ENCODE data around the gene ILRUN. TPM values are rescaled to one million over a fixed set of nuclear protein-coding genes. Genes with fewer than 3 reads are reported as not detected.

Gene ILRUN
- total and polyA plus RNA-seq, 2 of the 8 experiments (the other 6 are each of a cell fraction or from before 2014, with no cell fraction given) = 39.2 to 81.2 TPM

DNA sequence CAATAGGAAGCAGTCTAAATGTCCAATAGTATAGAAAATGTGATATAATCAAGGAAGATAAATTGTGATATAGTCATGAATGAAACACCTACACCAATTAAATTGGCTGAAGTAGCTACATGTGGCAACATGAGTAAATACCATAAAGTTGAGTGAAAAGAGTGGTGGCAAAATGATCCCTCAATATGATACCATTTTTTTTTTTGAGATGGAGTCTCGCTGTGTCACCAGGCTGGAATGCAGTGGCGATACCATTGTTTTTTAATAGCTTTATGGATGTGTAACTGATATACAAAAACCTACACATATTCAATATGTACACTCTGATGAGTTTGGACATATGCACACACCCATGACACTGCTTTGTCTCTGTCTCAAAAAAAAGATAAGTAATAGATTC, 20.9 kb upstream of the ILRUN start:
- Histone ChIP-seq H2BK5ac (ENCODE audit: low read depth, low read length) (no peak overlapping the region), H2AFZ (ENCODE audit: low read length) (no peak overlapping the region), H3K27ac (ENCODE audit: low read depth, low read length) (no peak overlapping the region), H2BK15ac (ENCODE audit: low read length) (no peak overlapping the region), H2AK5ac (ENCODE audit: low read depth, low read length) (no peak overlapping the region), H3K23ac (ENCODE audit: insufficient read length) (no peak overlapping the region), H3K23me2 (ENCODE audit: low read depth, low read length) (no peaks in the 10 kb centered on the region), H3K4ac (replicated peaks; ENCODE audit: insufficient read length, low read depth, low read length) (no peak overlapping the region), H3K27me3 (replicated peaks in 1 of 4; ENCODE audit: control insufficient read depth in 3 of 4, extremely low read depth in 1 of 4, insufficient read depth in 3 of 4, low read length in 3 of 4) (no peaks in the 10 kb centered on the region), H4K20me1 (replicated peaks in 1 of 2; ENCODE audit: control insufficient read depth in 1 of 2, insufficient read depth in 2 of 2, low read length in 2 of 2) (no peaks in the 10 kb centered on the region), H3K79me2 (ENCODE audit: control insufficient read depth in 1 of 2, insufficient read depth in 2 of 2, low read length in 2 of 2) (no peaks in the 10 kb centered on the region), H3K9ac (replicated peaks in 1 of 4; ENCODE audit: extremely low read depth in 1 of 4, low read depth in 3 of 4, low read length in 3 of 4) (no peak overlapping the region), H3K18ac (ENCODE audit: extremely low read depth, low read length) (no peak overlapping the region), H3K4me1 (replicated peaks in 1 of 4; ENCODE audit: control insufficient read depth in 3 of 4, insufficient read depth in 4 of 4, low read length in 3 of 4) (peaks cover 0 to 7% (median 0%) of the 10 kb centered on the region in 4 experiments; a peak in 2 of 7 replicates), H2BK12ac (ENCODE audit: low read depth, low read length) (no peak overlapping the region), H3K4me3 (ENCODE audit: extremely low read depth in 1 of 4, insufficient read depth in 2 of 4, low read depth in 3 of 4, low read length in 4 of 4) (no peak overlapping the region), H3K4me2 (ENCODE audit: insufficient read depth in 1 of 2, low read depth in 2 of 2, low read length in 2 of 2) (no peak overlapping the region), H3K36me3 (ENCODE audit: control insufficient read depth in 2 of 4, insufficient read depth in 4 of 4, low read length in 3 of 4) (no peaks in the 10 kb centered on the region), H3K9me3 (ENCODE audit: insufficient read depth in 2 of 2, low read depth in 1 of 2, low read length in 1 of 2) (no peaks in the 10 kb centered on the region), H2BK120ac (replicated peaks; ENCODE audit: low read depth, low read length) (no peak overlapping the region), H3K56ac (replicated peaks; ENCODE audit: insufficient read length, low read depth, low read length) (no peak overlapping the region), H4K91ac (replicated peaks; ENCODE audit: insufficient read length, low read length) (no peak overlapping the region), H4K5ac (ENCODE audit: insufficient read length, low read depth, low read length) (no peak overlapping the region), H4K8ac (ENCODE audit: extremely low read depth, insufficient read depth, low read length) (no peak overlapping the region), H3K79me1 (ENCODE audit: low read depth, low read length) (no peaks in the 10 kb centered on the region), H3K14ac (ENCODE audit: insufficient read length) (no peak overlapping the region), H2BK20ac (ENCODE audit: low read length) (no peak overlapping the region)
- TF ChIP-seq JUND (IDR thresholded peaks at IDR 0.05; ENCODE audit: low read length) = no peak
- no peak for TF ChIP-seq CREB1 (IDR thresholded peaks at IDR 0.05)
- no peak for TF ChIP-seq EZH2 (IDR thresholded peaks at IDR 0.05; ENCODE audit: low read depth, low read length, severe bottlenecking)
- TF ChIP-seq MAFK (IDR thresholded peaks at IDR 0.05; ENCODE audit: low read depth, low read length) = no peak
- no peak for TF ChIP-seq BRCA1 (IDR thresholded peaks at IDR 0.05; ENCODE audit: low read depth, low read length)
- TF ChIP-seq NANOG (IDR thresholded peaks at IDR 0.05; ENCODE audit: insufficient read depth, low read depth, low read length, poor library complexity, severe bottlenecking) = no peak
- TF ChIP-seq, protein P1, sequence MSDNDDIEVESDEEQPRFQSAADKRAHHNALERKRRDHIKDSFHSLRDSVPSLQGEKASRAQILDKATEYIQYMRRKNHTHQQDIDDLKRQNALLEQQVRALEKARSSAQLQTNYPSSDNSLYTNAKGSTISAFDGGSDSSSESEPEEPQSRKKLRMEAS (IDR thresholded peaks at IDR 0.05) = no peak
- TF ChIP-seq TBP (IDR thresholded peaks at IDR 0.05; ENCODE audit: low read depth, low read length) = no peak
- no peak for TF ChIP-seq CEBPB (IDR thresholded peaks at IDR 0.05; ENCODE audit: low read depth, low read length)
- no peak for TF ChIP-seq SUZ12 (IDR thresholded peaks at IDR 0.05; ENCODE audit: low read length)
- no peak for TF ChIP-seq KDM5A (IDR thresholded peaks at IDR 0.05; ENCODE audit: low read length)
- TF ChIP-seq YY1 (IDR thresholded peaks at IDR 0.05; ENCODE audit: low read depth, low read length) = no peak
- ChIA-PET CTCF (ENCODE audit: partially characterized antibody) (interaction anchor here (0.6 to 0.9 kb wide), 4 partner anchors 19 to 84 kb away, joined by 3 to 7 read pairs (median 3); no protein-coding TSS in a partner anchor), POLR2A (ENCODE audit: partially characterized antibody) (interaction anchor here (0.9 kb wide), 1 partner anchor 40 kb away, joined by 3 read pairs; the partner anchor contains the start of gene SNRPC)
- FAIRE-seq (no peak), DNase-seq (ENCODE audit: low read depth in 1 of 2, low spot score in 2 of 2) (no peak)
- WGBS, 2 experiments (ENCODE audit: extremely low coverage in 1 of 2, insufficient coverage in 1 of 2, insufficient read length in 1 of 2, insufficient replicate concordance in 2 of 2, low coverage in 1 of 2, low lambda C conversion rate in 2 of 2, missing lambda C conversion rate in 1 of 2) = 93% methylated on average over 2 of the region's 2 CpGs; no CpG with 5 or more reads in 1 of the 2 experiments
